HEK293 (cell line): Measurements from ENCODE around the gene ASB6.

Source experiments
- CTCF ChIA-PET: fragments of 350-600 bp; formaldehyde crosslinking; extraction: SDS; loops from one replicate; lab custom pipeline; 2021; ENCODE audit warnings: antibody characterized with exemption; lab: Yijun Ruan, JAX
- POLR2A ChIA-PET: fragments of 300-600 bp; formaldehyde crosslinking; extraction: SDS; loops from one replicate; lab custom pipeline; 2020; ENCODE audit warnings: antibody characterized with exemption, inconsistent platforms; lab: Yijun Ruan, JAX
- H3K27ac ChIP-seq: fragments of 200-500 bp; sonication (Bioruptor generic); 2 replicates; pipeline ENCODE4 v1.5.1; 2014; ENCODE audit warnings: low read depth, low read length, control low read depth, inconsistent platforms; ENCODE audit errors: extremely low read depth
- H3K36me3 ChIP-seq, 2 experiments: fragments of 200-500 bp in 1 of 2; sonication (Bioruptor generic) in 1 of 2; 1 replicate in 1 of 2; 2 replicates in 1 of 2; pipeline ENCODE4 v1.5.1; 2014 to 2017; ENCODE audit warnings: inconsistent platforms in 2 of 2, low read length in 2 of 2; ENCODE audit not compliant: control insufficient read depth in 2 of 2, insufficient read depth in 1 of 2
- H3K4me1 ChIP-seq: fragments of 200-500 bp; sonication (Bioruptor generic); 2 replicates; pipeline ENCODE4 v1.5.1; 2014; ENCODE audit warnings: mild to moderate bottlenecking, low read length, inconsistent platforms; ENCODE audit not compliant: control insufficient read depth, insufficient read depth
- H3K4me3 ChIP-seq: 2 replicates; pipeline ENCODE4 v1.5.1; 2011; ENCODE audit warnings: low read depth, mild to moderate bottlenecking, control low read depth, low read length, moderate library complexity
- H3K9me3 ChIP-seq: fragments of 200-500 bp; sonication (Bioruptor generic); 2 replicates; pipeline ENCODE4 v1.5.1; 2014; ENCODE audit warnings: low read depth, low read length, inconsistent platforms; ENCODE audit not compliant: control insufficient read depth, insufficient read depth
- GLIS2 ChIP-seq: fragments of 450-650 bp; formaldehyde crosslinking; IDR thresholded peaks from 2 replicates; pipeline ENCODE4 v1.5.1; 2016; ENCODE audit warnings: missing biosample characterization, missing genetic modification characterization
- PRDM4 ChIP-seq: fragments of 450-650 bp; formaldehyde crosslinking; IDR thresholded peaks from 2 replicates; pipeline ENCODE4 v1.5.1; 2017; ENCODE audit warnings: missing biosample characterization, missing genetic modification characterization
- REPIN1 ChIP-seq: fragments of 450-650 bp; formaldehyde crosslinking; IDR thresholded peaks from 2 replicates; pipeline ENCODE4 v1.5.1; 2017; ENCODE audit warnings: missing biosample characterization, missing genetic modification characterization, low read depth
- SCRT1 ChIP-seq: fragments of 450-650 bp; formaldehyde crosslinking; IDR thresholded peaks from 2 replicates; pipeline ENCODE4 v1.5.1; 2016; ENCODE audit warnings: missing biosample characterization, missing genetic modification characterization, borderline replicate concordance
- SCRT2 ChIP-seq: fragments of 450-650 bp; formaldehyde crosslinking; IDR thresholded peaks from 2 replicates; pipeline ENCODE4 v1.5.1; 2016; ENCODE audit warnings: missing biosample characterization, missing genetic modification characterization
- ZBTB20 ChIP-seq: fragments of 450-650 bp; formaldehyde crosslinking; IDR thresholded peaks from 2 replicates; pipeline ENCODE4 v1.5.1; 2016; ENCODE audit warnings: missing biosample characterization, missing genetic modification characterization
- ZBTB49 ChIP-seq: fragments of 450-650 bp; formaldehyde crosslinking; IDR thresholded peaks from 2 replicates; pipeline ENCODE4 v1.5.1; 2016; ENCODE audit warnings: missing biosample characterization, missing genetic modification characterization, low read depth
- ZNF174 ChIP-seq: fragments of 450-650 bp; formaldehyde crosslinking; IDR thresholded peaks from 2 replicates; pipeline ENCODE4 v1.5.0; 2017; ENCODE audit warnings: missing biosample characterization, mild to moderate bottlenecking, missing genetic modification characterization
- ZNF274 ChIP-seq, 2 experiments: fragments of 200-500 bp in 1 of 2; fragments of 450-650 bp in 1 of 2; sonication (Bioruptor generic) in 1 of 2; formaldehyde crosslinking in 1 of 2; IDR thresholded peaks; 2 replicates each; pipeline versions ENCODE4 v1.5.1 to v1.6.1; 2014 to 2016; ENCODE audit warnings: borderline replicate concordance in 1 of 2, inconsistent platforms in 1 of 2, low read length in 1 of 2, missing biosample characterization in 1 of 2, missing genetic modification characterization in 1 of 2
- ZNF311 ChIP-seq: fragments of 450-650 bp; formaldehyde crosslinking; IDR thresholded peaks from 2 replicates; pipeline ENCODE4 v1.5.1; 2017; ENCODE audit warnings: missing biosample characterization, missing genetic modification characterization, borderline replicate concordance
- ZNF341 ChIP-seq: fragments of 450-650 bp; formaldehyde crosslinking; IDR thresholded peaks from 2 replicates; pipeline ENCODE4; 2016; ENCODE audit warnings: low read depth, missing biosample characterization, missing genetic modification characterization
- ZNF600 ChIP-seq: fragments of 450-650 bp; formaldehyde crosslinking; IDR thresholded peaks from 2 replicates; pipeline ENCODE4 v1.5.1; 2016; ENCODE audit warnings: missing biosample characterization, missing genetic modification characterization

The ASB6 gene

GRCh38 chr9:129633848-129634247 is 8.1 kb downstream of the ASB6 start:
- CTCF ChIA-PET: interaction anchor here (0.9 to 23.4 kb wide), 4 partner anchors 9 to 499 kb away, joined by 3 to 507 read pairs (median 4); no protein-coding TSS in a partner anchor

DNA sequence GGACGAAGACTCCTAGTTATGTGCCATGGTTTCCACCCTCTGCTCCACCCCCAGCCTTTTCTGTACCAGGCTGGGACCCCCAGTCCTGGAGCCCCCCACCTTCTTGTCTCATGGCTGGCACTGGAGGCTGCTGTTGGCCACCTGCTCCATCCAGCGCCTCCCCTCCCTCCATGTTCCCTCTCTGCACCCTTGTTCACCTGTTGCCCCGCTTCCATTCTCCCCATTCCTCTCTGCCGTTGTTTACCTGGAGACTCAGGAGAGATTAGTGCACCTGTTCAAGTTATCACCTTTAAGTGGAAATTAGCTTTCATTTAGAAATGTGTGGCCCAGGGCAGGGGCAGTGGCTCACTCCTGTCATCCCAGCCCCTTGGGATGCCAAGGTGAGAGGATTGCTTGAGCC is 8.7 kb downstream of the ASB6 start:
- Histone ChIP-seq H3K4me3 (no peak overlapping the region), H3K27ac (no peak overlapping the region), H3K36me3 (peaks cover 4 to 93% of the 10 kb centered on the region in 2 experiments; a peak in 2 of 3 replicates), H3K4me1 (no peaks in the 10 kb centered on the region; the same call in 1 of the 2 replicates), H3K9me3 (no peaks in the 10 kb centered on the region)
- ChIA-PET POLR2A (no interaction called here), CTCF (interaction anchor here (0.6 to 23.4 kb wide), 6 partner anchors 8 to 498 kb away, joined by 3 to 507 read pairs (median 6); no protein-coding TSS in a partner anchor)
- TF ChIP-seq SCRT2 (tag by site-specific recombination): peak; percentile 83
- TF ChIP-seq ZBTB49 (tag by site-specific recombination): no peak
- peak; percentile 64; the same call in 1 of the 2 replicates for TF ChIP-seq SCRT1 (tag by site-specific recombination)

More at GRCh38 chr9:129633848-129634247, 8.1 kb downstream of the ASB6 start:
- Histone ChIP-seq H3K36me3 (peaks cover 4 to 93% of the 10 kb centered on the region in 2 experiments; a peak in 2 of 3 replicates), H3K4me1 (no peaks in the 10 kb centered on the region; the same call in 1 of the 2 replicates), H3K27ac (no peak overlapping the region), H3K9me3 (no peaks in the 10 kb centered on the region), H3K4me3 (no peak overlapping the region)
- TF ChIP-seq PRDM4 (tag by site-specific recombination): no peak
- TF ChIP-seq ZNF600 (tag by site-specific recombination): peak; percentile 73; the same call in 1 of the 2 replicates
- no peak for TF ChIP-seq ZNF274 (IDR thresholded peaks at IDR 0.05; ENCODE audit: low read length)
- TF ChIP-seq ZNF274 (tag by site-specific recombination; IDR thresholded peaks at IDR 0.05; ENCODE audit: borderline replicate concordance): no peak
- POLR2A ChIA-PET: no interaction called here

DNA sequence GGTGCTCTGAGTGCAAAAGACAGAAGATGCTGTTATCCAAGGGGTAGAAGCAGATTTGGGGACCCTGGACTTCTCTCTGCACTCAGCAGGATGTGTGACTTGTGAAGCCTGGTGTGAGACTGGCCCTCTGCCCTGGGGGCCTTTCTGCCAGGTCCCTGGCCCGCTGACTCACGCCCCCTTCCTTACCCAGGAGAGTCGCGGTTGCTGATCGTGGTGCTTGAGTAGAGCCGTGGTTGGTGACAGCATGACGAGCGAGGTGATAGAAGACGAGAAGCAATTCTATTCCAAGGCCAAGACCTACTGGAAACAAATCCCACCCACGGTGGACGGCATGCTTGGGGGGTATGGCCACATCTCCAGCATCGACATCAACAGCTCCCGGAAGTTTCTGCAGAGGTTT is 9.5 kb downstream of the ASB6 start:
- no peak overlapping the region for H3K27ac ChIP-seq
- TF ChIP-seq ZNF341: no peak
- TF ChIP-seq REPIN1 (tag by site-specific recombination): no peak
- no peak for TF ChIP-seq ZNF311
- no peak for TF ChIP-seq ZNF174
- no peak for TF ChIP-seq ZBTB20 (tag by site-specific recombination)
- peak; percentile 23; the same call in 1 of the 2 replicates for TF ChIP-seq GLIS2 (tag by site-specific recombination)
- H3K36me3 ChIP-seq: peaks cover 0 to 93% of the 10 kb centered on the region in 2 experiments; a peak in 2 of 3 replicates
- no peaks in the 10 kb centered on the region for H3K9me3 ChIP-seq
- POLR2A ChIA-PET: no interaction called here
- CTCF ChIA-PET: interaction anchor here (1.4 to 23.4 kb wide), 3 partner anchors 8 to 497 kb away, joined by 6 to 507 read pairs (median 8); no protein-coding TSS in a partner anchor
- no peak overlapping the region for H3K4me3 ChIP-seq
- H3K4me1 ChIP-seq: peaks cover 3% of the 10 kb centered on the region; the same call in 1 of the 2 replicates
